Measurements from ENCODE around the gene CHN1.

The CHN1 gene

DNA sequence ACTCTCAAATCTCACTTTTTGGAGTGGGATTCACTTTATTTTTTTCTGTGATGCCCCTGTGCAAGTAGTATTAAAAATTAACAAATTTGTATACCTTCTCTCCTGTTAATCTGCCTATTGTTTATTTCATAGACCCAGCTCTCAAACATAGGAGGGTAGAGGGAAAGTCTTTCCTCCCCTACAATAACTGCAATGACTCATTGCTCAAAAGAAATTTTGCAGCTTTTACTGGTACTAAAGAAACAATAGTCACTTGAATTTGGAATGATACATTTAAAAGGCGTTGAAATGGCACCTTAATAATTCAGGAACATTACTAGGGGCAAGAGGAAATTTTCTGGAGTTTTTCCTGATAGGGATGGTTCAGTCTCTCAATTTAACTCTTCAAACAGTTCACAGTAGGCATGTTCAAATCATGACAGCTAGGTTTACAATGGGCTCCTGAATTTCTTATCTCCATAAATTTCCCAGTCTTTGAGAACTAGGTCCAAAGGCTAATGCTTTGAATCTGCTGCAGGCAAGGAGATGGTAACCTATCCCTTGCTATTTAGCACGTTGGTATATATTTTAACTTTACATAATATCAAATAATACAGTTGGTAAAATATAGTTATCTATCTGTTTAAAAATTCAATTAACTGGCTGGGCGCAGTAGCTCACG, 88.8 kb downstream of the CHN1 start:
- no peaks in the 10 kb centered on the region for H3K36me3 ChIP-seq (ENCODE audit: insufficient read depth)

DNA sequence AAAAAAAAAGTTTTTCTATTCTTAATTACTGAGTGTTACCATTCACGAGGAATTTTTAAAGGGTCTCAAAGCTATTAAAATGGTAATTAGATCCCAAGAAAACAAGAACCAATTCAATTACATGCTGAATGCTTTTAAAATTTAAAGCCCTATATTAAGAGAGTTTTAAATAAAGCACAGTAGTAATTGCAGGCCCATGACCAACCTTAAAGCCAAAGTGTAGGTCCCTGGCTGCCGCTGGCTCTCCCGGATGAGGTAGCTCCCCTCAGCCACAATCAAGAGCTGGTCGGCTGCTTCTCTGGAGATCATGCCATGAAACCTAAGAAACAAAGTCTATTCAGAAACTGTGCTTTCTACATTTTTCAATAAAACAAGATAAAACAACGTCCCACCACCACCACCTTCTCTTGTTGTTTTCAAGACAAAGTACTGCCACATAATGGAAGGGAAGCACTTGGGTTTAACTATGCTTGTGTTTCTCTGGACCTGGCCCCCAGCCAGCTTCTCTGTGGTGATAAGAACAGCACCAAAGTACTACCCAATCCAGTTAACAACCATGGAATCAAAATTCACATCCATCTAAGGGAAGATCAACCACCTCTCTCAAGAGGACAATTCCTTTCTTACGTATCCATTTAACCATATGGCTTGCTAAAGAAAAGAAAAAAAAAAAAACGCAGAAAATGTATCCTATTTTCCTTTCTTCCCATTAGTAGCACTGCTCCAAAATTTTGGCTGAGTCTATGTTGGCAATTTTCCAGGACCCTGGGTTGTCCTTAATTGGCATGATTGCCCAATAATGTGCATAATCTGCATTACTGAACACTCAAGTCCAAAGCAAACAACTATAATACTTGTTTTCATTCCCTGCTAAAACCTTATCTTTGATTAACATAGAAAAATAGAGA, 90.1 kb downstream of the CHN1 start:
- Histone ChIP-seq H3K4me3 (IDR thresholded peaks at IDR 0.05; ENCODE audit: insufficient read depth, low read depth, low read length) (no peak overlapping the region), H2AFZ (ENCODE audit: low read depth) (no peak overlapping the region), H3K79me2 (ENCODE audit: insufficient read depth, low read depth) (no peaks in the 10 kb centered on the region), H3K27me3 (ENCODE audit: insufficient read depth, low read depth) (no peaks in the 10 kb centered on the region), H3K4me1 (ENCODE audit: low read depth, poor library complexity, severe bottlenecking) (no peaks in the 10 kb centered on the region), H3K27ac (no peak overlapping the region), H3K9ac (no peak overlapping the region), H3K4me2 (no peak overlapping the region), H3K36me3 (ENCODE audit: insufficient read depth) (no peaks in the 10 kb centered on the region), H4K20me1 (ENCODE audit: insufficient read depth) (no peaks in the 10 kb centered on the region)
- TF ChIP-seq, protein P1, sequence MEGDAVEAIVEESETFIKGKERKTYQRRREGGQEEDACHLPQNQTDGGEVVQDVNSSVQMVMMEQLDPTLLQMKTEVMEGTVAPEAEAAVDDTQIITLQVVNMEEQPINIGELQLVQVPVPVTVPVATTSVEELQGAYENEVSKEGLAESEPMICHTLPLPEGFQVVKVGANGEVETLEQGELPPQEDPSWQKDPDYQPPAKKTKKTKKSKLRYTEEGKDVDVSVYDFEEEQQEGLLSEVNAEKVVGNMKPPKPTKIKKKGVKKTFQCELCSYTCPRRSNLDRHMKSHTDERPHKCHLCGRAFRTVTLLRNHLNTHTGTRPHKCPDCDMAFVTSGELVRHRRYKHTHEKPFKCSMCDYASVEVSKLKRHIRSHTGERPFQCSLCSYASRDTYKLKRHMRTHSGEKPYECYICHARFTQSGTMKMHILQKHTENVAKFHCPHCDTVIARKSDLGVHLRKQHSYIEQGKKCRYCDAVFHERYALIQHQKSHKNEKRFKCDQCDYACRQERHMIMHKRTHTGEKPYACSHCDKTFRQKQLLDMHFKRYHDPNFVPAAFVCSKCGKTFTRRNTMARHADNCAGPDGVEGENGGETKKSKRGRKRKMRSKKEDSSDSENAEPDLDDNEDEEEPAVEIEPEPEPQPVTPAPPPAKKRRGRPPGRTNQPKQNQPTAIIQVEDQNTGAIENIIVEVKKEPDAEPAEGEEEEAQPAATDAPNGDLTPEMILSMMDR (conservative IDR thresholded peaks at IDR 0.05; ENCODE audit: low read depth, low read length) = no peak

More for the DNA sequence above, 88.8 kb downstream of the CHN1 start:
- H4K20me1 ChIP-seq (ENCODE audit: insufficient read depth) = no peaks in the 10 kb centered on the region
- no peak overlapping the region for H3K9ac ChIP-seq
- no peaks in the 10 kb centered on the region for H3K27me3 ChIP-seq (ENCODE audit: insufficient read depth, low read depth)
- TF ChIP-seq, protein P1 (conservative IDR thresholded peaks at IDR 0.05; ENCODE audit: low read depth, low read length) = no peak
- H3K4me2 ChIP-seq = no peak overlapping the region
- no peaks in the 10 kb centered on the region for H3K4me1 ChIP-seq (ENCODE audit: low read depth, poor library complexity, severe bottlenecking)
- no peaks in the 10 kb centered on the region for H3K79me2 ChIP-seq (ENCODE audit: insufficient read depth, low read depth)
- H2AFZ ChIP-seq (ENCODE audit: low read depth) = no peak overlapping the region
- no peak overlapping the region for H3K4me3 ChIP-seq (IDR thresholded peaks at IDR 0.05; ENCODE audit: insufficient read depth, low read depth, low read length)
- H3K27ac ChIP-seq = no peak overlapping the region

DNA sequence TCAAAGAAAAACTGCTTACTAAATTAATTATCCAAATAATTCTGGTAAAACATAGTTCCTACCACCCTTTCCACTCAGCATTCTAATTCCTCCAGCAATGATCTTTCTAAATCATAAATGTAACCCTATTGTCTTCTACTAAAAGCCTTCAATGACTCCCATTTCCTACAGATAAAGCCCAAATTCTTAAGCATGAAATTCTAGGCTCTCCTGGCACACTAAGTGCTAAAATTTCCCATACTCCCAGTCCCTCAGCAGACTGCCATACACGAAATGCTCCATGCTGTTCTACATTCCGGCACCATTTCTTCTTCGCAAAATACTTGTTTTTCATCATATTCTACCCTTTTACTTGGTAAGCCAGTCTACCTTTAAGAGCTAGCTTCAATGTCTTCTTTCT, 96.9 kb downstream of the CHN1 start:
- H3K27ac ChIP-seq = no peak overlapping the region
- H3K9ac ChIP-seq = no peak overlapping the region
- no peaks in the 10 kb centered on the region for H4K20me1 ChIP-seq (ENCODE audit: insufficient read depth)
- no peaks in the 10 kb centered on the region for H3K36me3 ChIP-seq (ENCODE audit: insufficient read depth)
- no peak overlapping the region for H2AFZ ChIP-seq (ENCODE audit: low read depth)
- H3K4me2 ChIP-seq = no peak overlapping the region
- H3K27me3 ChIP-seq (ENCODE audit: insufficient read depth, low read depth) = no peaks in the 10 kb centered on the region
- TF ChIP-seq, protein P1 (conservative IDR thresholded peaks at IDR 0.05; ENCODE audit: low read depth, low read length) = no peak
- H3K79me2 ChIP-seq (ENCODE audit: insufficient read depth, low read depth) = no peaks in the 10 kb centered on the region
- no peaks in the 10 kb centered on the region for H3K4me1 ChIP-seq (ENCODE audit: low read depth, poor library complexity, severe bottlenecking)
- no peak overlapping the region for H3K4me3 ChIP-seq (IDR thresholded peaks at IDR 0.05; ENCODE audit: insufficient read depth, low read depth, low read length)

DNA sequence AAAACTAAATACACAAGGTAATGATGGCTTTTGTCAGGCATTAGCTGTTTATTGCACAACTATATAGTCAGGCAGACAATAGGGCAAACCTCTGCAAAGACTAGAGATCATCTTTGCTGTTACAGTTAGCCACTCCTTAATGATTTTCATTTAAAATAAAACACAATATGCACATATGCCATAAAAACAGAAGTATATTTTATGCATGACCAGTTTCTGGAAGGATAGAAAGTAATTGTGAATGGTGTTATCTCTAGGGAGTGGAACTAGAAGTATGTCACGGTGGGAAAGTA, 102.0 kb downstream of the CHN1 start:
- Histone ChIP-seq H3K79me2 (ENCODE audit: insufficient read depth, low read depth) (no peaks in the 10 kb centered on the region), H3K4me3 (IDR thresholded peaks at IDR 0.05; ENCODE audit: insufficient read depth, low read depth, low read length) (no peak overlapping the region), H3K27ac (no peak overlapping the region), H2AFZ (ENCODE audit: low read depth) (no peak overlapping the region), H3K27me3 (ENCODE audit: insufficient read depth, low read depth) (no peaks in the 10 kb centered on the region), H3K9ac (no peak overlapping the region), H4K20me1 (ENCODE audit: insufficient read depth) (no peaks in the 10 kb centered on the region), H3K4me1 (ENCODE audit: low read depth, poor library complexity, severe bottlenecking) (no peaks in the 10 kb centered on the region), H3K36me3 (ENCODE audit: insufficient read depth) (no peaks in the 10 kb centered on the region), H3K4me2 (no peak overlapping the region)
- TF ChIP-seq, protein P1 (conservative IDR thresholded peaks at IDR 0.05; ENCODE audit: low read depth, low read length) = no peak

All from KMS-11 (cell line).